WTC11 (cell line): ENCODE results near the gene SDE2. TPM values are rescaled to one million over a fixed set of nuclear protein-coding genes. Genes with fewer than 3 reads are reported as not detected.
A peak's percentile ranks its signal among the peaks of the same experiment; 100 is the strongest.

ENCODE experiments used
- ATAC-seq: fragments of 200-7000 bp; cut with Tn5 transposase; 2 replicates; pipeline ENCODE4 v1.10.0; 2021; ENCODE audit warnings: mild to moderate bottlenecking, moderate library complexity
- CTCF ChIA-PET: fragments of 300-600 bp; sonication (Branson Sonifier 250); formaldehyde crosslinking; loops from one replicate; lab custom pipeline; 2021; ENCODE audit warnings: antibody characterized with exemption; lab: Charles Lee
- POLR2A ChIA-PET: fragments of 350-600 bp; sonication (Branson Sonifier 250); formaldehyde crosslinking; loops from one replicate; lab custom pipeline; 2021; ENCODE audit warnings: antibody characterized with exemption; lab: Charles Lee
- DNase-seq: peaks from one replicate; pipeline ENCODE4 v3.0.0; 2021; ENCODE audit warnings: low spot score
- H3K27ac Mint-ChIP-seq: 2 replicates; pipeline ENCODE4 v1.8.0; 2021; ENCODE audit warnings: mixed read lengths
- H3K27me3 Mint-ChIP-seq: 2 replicates; pipeline ENCODE4 v1.8.0; 2021; ENCODE audit warnings: low read depth, mild to moderate bottlenecking, moderate library complexity, mixed read lengths
- H3K36me3 Mint-ChIP-seq: 2 replicates; pipeline ENCODE4 v1.8.0; 2021; ENCODE audit warnings: mixed read lengths
- H3K4me1 Mint-ChIP-seq: 2 replicates; pipeline ENCODE4 v1.8.0; 2022; ENCODE audit warnings: mixed read lengths
- H3K4me3 Mint-ChIP-seq: 2 replicates; pipeline ENCODE4 v1.8.0; 2021; ENCODE audit warnings: mild to moderate bottlenecking, moderate library complexity, mixed read lengths
- H3K9me3 Mint-ChIP-seq: 2 replicates; pipeline ENCODE4 v1.8.0; 2021; ENCODE audit warnings: mixed read lengths
- ERG ChIP-seq: fragments of 250-450 bp; sonication (Bioruptor Pico); IDR thresholded peaks from 2 replicates; pipeline ENCODE4 v1.8.0; 2021; ENCODE audit warnings: mild to moderate bottlenecking
- ESRRA ChIP-seq: sonication (generic); formaldehyde crosslinking; IDR thresholded peaks from 2 replicates; pipeline ENCODE4 v1.8.1; 2022; ENCODE audit warnings: mild to moderate bottlenecking, missing genetic modification reagents, borderline replicate concordance
- FOXJ3 ChIP-seq: sonication (generic); formaldehyde crosslinking; IDR thresholded peaks from 2 replicates; pipeline ENCODE4 v1.9.0; 2021; ENCODE audit warnings: missing genetic modification reagents, mild to moderate bottlenecking, borderline replicate concordance
- GABPB1 ChIP-seq: sonication (generic); formaldehyde crosslinking; IDR thresholded peaks from 2 replicates; pipeline ENCODE4 v1.8.1; 2023; ENCODE audit warnings: mild to moderate bottlenecking, missing genetic modification reagents
- IRF1 ChIP-seq: sonication (generic); formaldehyde crosslinking; IDR thresholded peaks from 2 replicates; pipeline ENCODE4 v1.8.0; 2023; ENCODE audit warnings: missing genetic modification reagents
- IRF2 ChIP-seq: sonication (generic); formaldehyde crosslinking; IDR thresholded peaks from 2 replicates; pipeline ENCODE4 v1.8.0; 2022; ENCODE audit warnings: low read depth, missing genetic modification reagents, borderline replicate concordance
- KAT7 ChIP-seq: sonication (generic); formaldehyde crosslinking; IDR thresholded peaks from 2 replicates; pipeline ENCODE4 v1.8.1; 2023; ENCODE audit warnings: missing genetic modification reagents, mild to moderate bottlenecking, borderline replicate concordance
- MAX ChIP-seq: sonication (generic); formaldehyde crosslinking; IDR thresholded peaks from 2 replicates; pipeline ENCODE4 v1.8.0; 2022; ENCODE audit warnings: mild to moderate bottlenecking, missing genetic modification reagents
- MLX ChIP-seq: sonication (generic); formaldehyde crosslinking; IDR thresholded peaks from 2 replicates; pipeline ENCODE4 v1.8.1; 2023; ENCODE audit warnings: mild to moderate bottlenecking, missing genetic modification reagents, moderate library complexity
- MYBL2 ChIP-seq: sonication (generic); formaldehyde crosslinking; IDR thresholded peaks from 2 replicates; pipeline ENCODE4 v1.8.1; 2023; ENCODE audit warnings: mild to moderate bottlenecking, moderate library complexity, missing genetic modification reagents
- OVOL2 ChIP-seq: fragments of 250-450 bp; sonication (Bioruptor Pico); IDR thresholded peaks from 2 replicates; pipeline ENCODE4 v1.9.0; 2021; ENCODE audit warnings: mild to moderate bottlenecking, borderline replicate concordance
- PRDM15 ChIP-seq: sonication (generic); formaldehyde crosslinking; IDR thresholded peaks from 2 replicates; pipeline ENCODE4 v1.8.0; 2022; ENCODE audit warnings: missing genetic modification reagents
- RELA ChIP-seq: sonication (generic); formaldehyde crosslinking; IDR thresholded peaks from 2 replicates; pipeline ENCODE4 v1.8.1; 2022; ENCODE audit warnings: missing genetic modification reagents, mild to moderate bottlenecking, borderline replicate concordance
- SMAD3 ChIP-seq: sonication (generic); formaldehyde crosslinking; IDR thresholded peaks from 2 replicates; pipeline ENCODE4 v1.8.0; 2022; ENCODE audit warnings: missing genetic modification reagents, mild to moderate bottlenecking, borderline replicate concordance
- SP1 ChIP-seq: sonication (generic); formaldehyde crosslinking; conservative IDR thresholded peaks from 2 replicates; pipeline ENCODE4 v1.8.1; 2022; ENCODE audit warnings: missing genetic modification reagents
- TEAD1 ChIP-seq: sonication (generic); formaldehyde crosslinking; IDR thresholded peaks from 2 replicates; pipeline ENCODE4 v1.8.0; 2022; ENCODE audit warnings: mild to moderate bottlenecking, missing genetic modification reagents
- TEAD4 ChIP-seq: sonication (generic); formaldehyde crosslinking; IDR thresholded peaks from 2 replicates; pipeline ENCODE4 v1.8.0; 2022; ENCODE audit warnings: mild to moderate bottlenecking, missing genetic modification reagents
- USF1 ChIP-seq: sonication (generic); formaldehyde crosslinking; IDR thresholded peaks from 2 replicates; pipeline ENCODE4 v1.8.0; 2022; ENCODE audit warnings: mild to moderate bottlenecking, missing genetic modification reagents
- ZBTB43 ChIP-seq: sonication (generic); formaldehyde crosslinking; IDR thresholded peaks from 2 replicates; pipeline ENCODE4 v1.8.1; 2023; ENCODE audit warnings: mild to moderate bottlenecking, missing genetic modification reagents
- ZMAT4 ChIP-seq: fragments of 250-450 bp; sonication (Bioruptor Pico); IDR thresholded peaks from 2 replicates; pipeline ENCODE4 v1.9.0; 2021; ENCODE audit warnings: mild to moderate bottlenecking
- ZNF263 ChIP-seq: sonication (generic); formaldehyde crosslinking; IDR thresholded peaks from 2 replicates; pipeline ENCODE4 v1.8.1; 2022; ENCODE audit warnings: low read depth, mild to moderate bottlenecking, moderate library complexity, missing genetic modification reagents
- ZNF317 ChIP-seq: sonication (generic); formaldehyde crosslinking; IDR thresholded peaks from 2 replicates; pipeline ENCODE4 v1.8.1; 2023; ENCODE audit warnings: low read depth, mild to moderate bottlenecking, moderate library complexity, missing genetic modification reagents, borderline replicate concordance
- ZNF423 ChIP-seq: fragments of 250-450 bp; sonication (Bioruptor Pico); IDR thresholded peaks from 2 replicates; pipeline ENCODE4 v2.1.2; 2022; ENCODE audit warnings: mild to moderate bottlenecking, moderate library complexity
- total RNA-seq: library from RNA; stranded (reverse); gene quantifications from 3 replicates; pipeline ENCODE4 v1.2.3, GENCODE V29; 2021

Gene SDE2
- total RNA-seq, 1 experiment from 2014 or later = 17.2 TPM

- Mint-ChIP-seq H3K9me3 (no peaks in the 10 kb centered on the region), H3K36me3 (peaks cover 2% of the 10 kb centered on the region), H3K27me3 (no peaks in the 10 kb centered on the region), H3K27ac (peak overlapping the region; percentile 98), H3K4me3 (peak overlapping the region; percentile 100), H3K4me1 (peaks cover 27% of the 10 kb centered on the region)
- TF ChIP-seq IRF1 (CRISPR knock-in tag) (no peak), ZBTB43 (no peak), PRDM15 (no peak), SMAD3 (CRISPR knock-in tag) (no peak), ZNF263 (CRISPR knock-in tag) (no peak), TEAD1 (CRISPR knock-in tag) (no peak), SP1 (CRISPR knock-in tag) (no peak), ZNF423 (CRISPR knock-in tag) (no peak), ESRRA (CRISPR knock-in tag) (no peak), MYBL2 (CRISPR knock-in tag) (no peak), ZMAT4 (no peak), ZNF317 (CRISPR knock-in tag) (no peak), MAX (CRISPR knock-in tag) (no peak), USF1 (no peak), OVOL2 (CRISPR knock-in tag) (no peak), TEAD4 (CRISPR knock-in tag) (no peak)
- DNase-seq = no peak
- POLR2A ChIA-PET = interaction anchor here (0.8 to 1.7 kb wide), 4 partner anchors 53 to 74 kb away, joined by 5 to 30 read pairs (median 6); partner anchors contain the start of gene H3-3A
- CTCF ChIA-PET = interaction anchor here (0.7 to 1.4 kb wide), 6 partner anchors 13 to 408 kb away, joined by 3 to 9 read pairs (median 5); partner anchors contain the start of genes H3-3A and PARP1
- no peak for ATAC-seq
Measured at GRCh38 chr1:225999912-226000337, 782 bp upstream of the SDE2 start.

GRCh38 chr1:225998560-225999226 is 450 bp downstream of the SDE2 start:
- H3K36me3 Mint-ChIP-seq = peaks cover 10% of the 10 kb centered on the region
- DNase-seq = no peak
- TF ChIP-seq RELA = no peak
- TF ChIP-seq IRF2 (CRISPR knock-in tag) = no peak
- TF ChIP-seq FOXJ3 (CRISPR knock-in tag) = no peak
- no peak for TF ChIP-seq GABPB1
- 0 out of 2 replicates have a peak, but pooled peaks have one; percentile 35 for TF ChIP-seq SMAD3 (CRISPR knock-in tag)
- no peak for TF ChIP-seq MLX (CRISPR knock-in tag)
- TF ChIP-seq ERG (CRISPR knock-in tag) = no peak
- TF ChIP-seq KAT7 (CRISPR knock-in tag) = 0 out of 2 replicates have a peak, but pooled peaks have one; percentile 42

More at GRCh38 chr1:225998560-225999226, 450 bp downstream of the SDE2 start:
- Mint-ChIP-seq H3K4me1 (peaks cover 27% of the 10 kb centered on the region), H3K27ac (peak overlapping the region; percentile 100), H3K4me3 (peak overlapping the region; percentile 100), H3K9me3 (no peaks in the 10 kb centered on the region), H3K27me3 (no peaks in the 10 kb centered on the region)
- peak; percentile 1 for ATAC-seq
- CTCF ChIA-PET = interaction anchor here (0.9 to 1.4 kb wide), 5 partner anchors 11 to 409 kb away, joined by 3 to 9 read pairs (median 5); partner anchors contain the start of genes H3-3A and PARP1
- POLR2A ChIA-PET = interaction anchor here (1.0 to 1.7 kb wide), 2 partner anchors 64 to 75 kb away, joined by 5 to 30 read pairs; partner anchors contain the start of gene H3-3A
